HL-60/S4 (cell line): ENCODE results near the gene OR10V1.
"Not testable (repeated sequence)": the region's sequence is repeated elsewhere in the genome, so short reads cannot be mapped to it uniquely, and the experiment has no call there.

Experiments used
- in situ Hi-C: fragments of 300-500 bp; cut with MboI; formaldehyde crosslinking; loops from 2 replicates; pipeline ENCODE4 v1.14.3; 2022; ENCODE audit warnings: low sequenced_read_pairs

The OR10V1 gene

DNA sequence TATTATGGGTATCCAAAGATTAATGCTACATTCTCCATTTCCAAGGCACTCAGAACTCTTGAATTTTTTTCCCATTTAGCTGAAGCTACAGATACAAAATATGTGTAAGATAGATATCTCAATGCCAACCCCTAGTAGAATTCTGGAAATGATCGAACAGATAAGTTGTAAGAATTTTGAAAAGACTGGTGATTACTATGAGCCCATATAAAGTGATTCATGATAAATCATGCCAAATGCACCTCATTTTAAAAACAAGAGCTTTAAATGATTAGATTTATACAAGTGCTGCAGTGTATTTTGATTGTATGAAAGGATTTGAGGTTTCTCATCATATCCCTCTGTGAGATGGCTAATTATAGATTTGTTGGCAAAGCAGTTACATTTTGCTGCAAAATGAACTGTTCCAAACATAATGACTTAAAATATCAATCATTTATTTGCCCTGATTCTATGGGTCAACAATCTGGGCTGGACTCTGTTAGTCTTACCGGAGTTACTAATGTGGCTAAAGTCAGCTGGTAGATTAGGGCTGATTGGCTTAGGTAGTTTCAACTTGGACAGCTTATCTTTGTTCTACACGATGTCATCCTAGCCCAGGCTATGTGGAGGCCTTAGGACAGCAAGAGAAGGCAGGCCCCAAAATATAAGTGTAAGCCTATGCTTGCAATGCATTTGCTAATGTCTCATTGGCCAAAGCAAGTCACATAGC lies 3.4 kb downstream of the OR10V1 start:
- in situ Hi-C loops: no loop called here

DNA sequence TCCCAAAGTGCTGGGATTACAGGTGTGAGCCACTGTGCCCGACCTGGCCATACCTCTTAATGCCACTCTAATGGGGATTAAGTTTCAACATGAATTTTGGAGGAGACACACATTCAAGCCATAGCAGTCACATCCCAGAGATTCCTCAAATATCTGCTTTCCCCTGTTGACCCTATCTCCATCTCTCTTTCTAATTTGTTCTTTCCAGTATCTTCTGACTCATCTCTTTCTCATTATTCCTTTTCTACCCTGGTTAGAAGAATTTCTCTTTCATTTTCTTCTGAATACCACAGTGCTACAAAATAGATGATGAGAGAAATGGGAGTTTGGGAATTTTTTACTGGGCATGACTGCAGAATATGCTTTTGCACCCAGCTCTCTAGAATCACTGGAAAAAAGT lies 5.1 kb downstream of the OR10V1 start:
- in situ Hi-C loops: no loop called here

DNA sequence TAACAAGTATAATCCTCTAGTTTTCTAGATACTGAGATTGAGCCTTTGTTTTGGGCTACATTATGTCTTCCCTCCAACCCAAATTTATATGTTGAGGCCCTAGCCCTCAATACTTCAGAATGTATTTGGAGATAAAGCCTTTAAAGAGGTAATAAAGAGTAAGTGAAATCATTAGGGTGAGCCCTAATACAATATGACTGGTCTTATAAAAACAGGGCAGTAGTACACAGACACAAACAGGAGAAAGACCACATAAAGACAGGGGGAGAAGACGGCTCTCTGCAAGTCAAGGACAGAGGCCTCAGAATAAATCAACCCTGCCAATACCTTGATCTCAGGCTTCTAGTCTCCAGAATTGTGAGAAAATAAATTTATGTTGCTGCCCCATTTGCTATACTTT lies 6.3 kb downstream of the OR10V1 start:
- in situ Hi-C loops: no loop called here

GRCh38 chr11:59706518-59707285 lies 6.9 kb downstream of the OR10V1 start:
- in situ Hi-C loops: no loop called here

GRCh38 chr11:59705294-59705693 lies 8.4 kb downstream of the OR10V1 start:
- in situ Hi-C loops: no loop called here

- in situ Hi-C loops: not testable (repeated sequence)
Observed at GRCh38 chr11:59703515-59703914, 10.1 kb downstream of the OR10V1 start.

GRCh38 chr11:59700157-59700556 lies 13.5 kb downstream of the OR10V1 start:
- in situ Hi-C loops: not testable (repeated sequence)

DNA sequence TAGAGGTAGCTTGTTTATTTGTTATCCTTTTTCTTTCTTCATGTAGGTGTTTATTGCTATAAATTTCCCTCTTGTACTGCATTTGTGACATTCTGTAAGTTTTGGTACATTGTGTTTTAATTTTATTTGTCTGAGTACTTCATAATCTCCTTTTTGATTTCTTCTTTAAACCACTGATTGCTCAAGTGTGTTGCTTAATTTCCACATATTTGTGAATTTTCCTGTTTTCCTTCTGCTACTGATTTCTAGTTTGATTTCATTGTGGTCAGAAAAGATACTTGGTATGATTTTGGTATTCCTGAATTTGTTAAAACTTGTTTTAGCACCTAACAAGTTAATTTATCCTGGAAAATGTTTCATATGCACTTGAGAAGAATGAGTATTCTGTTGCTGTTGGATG lies 15.1 kb downstream of the OR10V1 start:
- in situ Hi-C loops: no loop called here

GRCh38 chr11:59692915-59693314 lies 20.7 kb downstream of the OR10V1 start:
- in situ Hi-C loops: no loop called here

DNA sequence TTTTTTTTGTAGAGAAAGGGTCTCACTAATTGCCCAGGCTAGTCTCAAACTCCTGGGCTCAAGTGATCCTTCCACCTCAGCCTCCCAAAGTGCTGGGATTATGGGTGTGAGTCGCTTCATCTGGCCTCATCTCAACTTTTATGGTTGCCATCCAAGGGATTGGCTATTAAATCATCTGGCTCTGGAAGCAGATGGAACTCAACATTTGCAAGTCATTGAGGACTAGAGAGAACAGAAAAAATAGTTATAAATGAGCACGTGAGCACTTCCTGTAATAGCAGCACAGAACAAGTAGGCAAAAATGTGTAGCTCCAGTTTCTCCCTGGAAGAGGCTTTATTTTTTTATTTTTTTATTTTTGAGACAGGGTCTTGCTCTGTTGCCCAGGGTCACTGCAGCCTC lies 22.5 kb downstream of the OR10V1 start:
- in situ Hi-C loops: no loop called here

GRCh38 chr11:59689015-59689414 lies 24.6 kb downstream of the OR10V1 start:
- in situ Hi-C loops: no loop called here

DNA sequence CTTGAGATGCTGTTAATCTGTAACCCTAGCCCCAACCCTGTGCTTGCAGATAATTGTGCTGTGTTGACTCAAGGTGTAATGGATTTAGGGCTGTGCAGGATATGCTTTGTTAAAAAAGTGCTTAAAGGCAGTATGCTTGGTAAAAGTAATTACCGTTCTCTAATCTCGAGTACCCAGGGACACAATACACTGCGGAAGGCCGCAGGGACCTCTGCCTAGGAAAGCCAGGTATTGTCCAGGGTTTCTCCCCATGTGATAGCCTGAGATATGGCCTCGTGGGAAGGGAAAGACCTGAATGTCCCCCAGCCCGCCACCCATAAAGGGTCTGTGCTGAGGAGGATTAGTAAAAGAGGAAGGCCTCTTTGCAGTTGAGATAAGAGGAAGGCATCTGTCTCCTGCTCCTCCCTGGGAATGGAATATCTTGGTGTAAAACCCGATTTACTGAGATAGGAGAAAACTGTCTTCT lies 32.4 kb downstream of the OR10V1 start:
- in situ Hi-C loops: not testable (repeated sequence)

DNA sequence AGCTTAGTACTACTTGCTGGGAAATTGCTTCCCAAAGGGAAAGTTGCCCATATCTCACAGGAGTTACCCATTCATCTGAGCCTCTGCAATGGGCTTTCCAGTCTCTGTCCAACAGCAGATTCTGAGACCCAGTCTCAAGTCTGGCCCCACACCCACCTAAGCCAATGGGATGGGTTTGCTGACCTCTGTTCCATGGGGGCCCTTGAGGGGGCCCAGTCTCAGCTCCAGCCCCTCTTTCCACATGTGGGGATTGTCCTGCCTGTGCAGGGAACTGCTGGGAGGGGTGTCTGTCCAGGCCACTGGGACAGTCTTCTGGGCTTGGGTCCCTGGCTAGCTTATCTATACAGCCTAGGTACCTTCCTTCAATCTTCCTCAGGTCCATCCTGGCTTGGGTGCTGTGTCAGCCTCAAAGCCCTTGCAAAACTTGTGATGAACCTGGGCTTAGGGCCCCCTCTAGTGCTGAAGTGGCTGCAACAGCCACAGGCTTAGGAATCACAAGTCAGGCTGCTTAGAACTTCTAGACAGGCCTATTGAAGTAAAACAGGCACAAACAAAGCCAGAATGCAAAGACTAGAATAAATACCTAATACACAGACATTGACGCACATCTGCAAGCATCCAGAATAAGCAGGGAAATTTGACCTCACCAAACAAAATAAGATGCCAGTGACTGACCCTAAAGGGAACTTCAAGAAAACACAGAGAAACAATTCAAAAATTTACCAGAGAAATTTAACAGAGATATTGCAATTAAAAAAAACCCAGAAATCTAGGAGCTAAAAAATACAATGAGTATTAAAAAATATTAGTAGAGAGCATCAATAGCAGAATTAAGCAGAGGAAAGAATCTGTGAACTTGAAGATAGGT lies 33.1 kb downstream of the OR10V1 start:
- in situ Hi-C loops: no loop called here

DNA sequence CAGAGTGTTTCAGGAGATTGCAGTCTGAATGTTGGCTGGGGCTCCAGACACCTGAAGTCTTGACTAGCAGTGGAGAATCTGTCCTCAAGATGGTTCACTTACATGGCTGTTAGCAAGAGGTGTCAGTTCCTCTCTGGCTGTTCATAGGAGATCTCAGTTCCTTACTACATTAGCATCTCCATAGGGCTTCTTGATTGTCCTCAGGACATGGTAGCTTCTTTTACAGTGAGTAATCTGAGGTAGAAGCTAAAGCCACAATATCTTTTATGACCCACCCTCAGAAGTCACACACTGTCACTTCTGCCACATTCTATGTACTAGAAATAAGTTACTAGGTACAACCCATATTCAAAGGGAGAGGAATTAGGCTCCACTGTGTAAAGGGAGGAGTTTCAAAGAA lies 34.3 kb downstream of the OR10V1 start:
- in situ Hi-C loops: no loop called here

DNA sequence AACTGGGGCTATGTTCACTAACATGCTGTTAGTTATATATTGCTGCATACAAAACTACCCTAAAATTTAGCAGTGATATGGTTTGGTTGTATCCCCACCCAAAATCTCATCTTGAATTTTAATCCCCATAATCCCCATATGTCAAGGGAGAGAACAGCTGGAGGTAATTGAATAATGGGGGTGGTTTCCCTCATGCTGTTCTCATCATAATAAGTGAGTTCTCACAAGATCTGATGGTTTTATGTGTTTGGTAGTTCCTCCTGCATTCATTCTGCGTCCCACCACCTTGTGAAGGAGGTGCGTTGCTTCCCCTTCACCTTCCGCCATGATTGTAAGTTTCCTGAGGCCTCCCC lies 34.9 kb downstream of the OR10V1 start:
- in situ Hi-C loops: no loop called here

- in situ Hi-C loops: no loop called here
Observed at GRCh38 chr11:59678118-59678812, 35.4 kb downstream of the OR10V1 start.

- in situ Hi-C loops: no loop called here
Observed at GRCh38 chr11:59676205-59676604, 37.4 kb downstream of the OR10V1 start.

DNA sequence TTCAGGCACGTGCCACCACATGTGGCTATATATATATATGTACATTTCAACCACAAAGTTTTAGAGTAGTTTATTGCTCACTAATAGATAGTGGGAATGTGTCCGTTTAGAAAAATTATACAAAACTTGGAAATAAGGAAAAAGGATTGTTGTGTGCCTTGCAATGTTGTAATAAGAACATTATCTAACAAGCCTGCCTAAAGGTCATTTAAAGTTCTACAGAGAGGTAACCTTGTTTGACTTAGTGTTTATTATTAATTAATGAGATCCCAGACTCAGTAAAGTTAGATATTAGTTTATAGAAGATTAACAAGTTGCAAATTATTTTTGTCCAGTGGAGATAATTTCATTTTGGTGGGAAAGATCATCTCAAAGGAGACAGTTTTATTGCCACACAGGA lies 39.4 kb downstream of the OR10V1 start:
- in situ Hi-C loops: no loop called here

DNA sequence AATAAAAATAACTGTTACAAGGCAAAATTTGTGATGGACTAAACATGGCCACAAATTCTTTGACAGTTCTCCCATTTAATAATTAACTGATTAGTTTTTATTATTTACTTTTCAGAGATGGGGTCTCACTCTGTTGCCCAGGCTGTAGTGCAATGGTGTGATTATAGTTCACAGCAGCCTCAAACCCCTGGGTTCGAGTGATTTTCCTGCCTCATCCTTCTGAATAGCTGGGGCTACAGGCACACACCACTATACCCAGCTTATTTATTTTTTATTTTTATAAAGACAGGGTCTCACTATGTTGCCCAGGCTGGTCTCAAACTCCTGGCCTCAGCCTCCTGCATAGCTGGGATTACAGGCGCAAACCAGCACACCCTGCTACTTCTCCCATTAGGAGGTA lies 40.4 kb downstream of the OR10V1 start:
- in situ Hi-C loops: no loop called here

GRCh38 chr11:59671471-59671870 lies 42.2 kb downstream of the OR10V1 start:
- in situ Hi-C loops: no loop called here

DNA sequence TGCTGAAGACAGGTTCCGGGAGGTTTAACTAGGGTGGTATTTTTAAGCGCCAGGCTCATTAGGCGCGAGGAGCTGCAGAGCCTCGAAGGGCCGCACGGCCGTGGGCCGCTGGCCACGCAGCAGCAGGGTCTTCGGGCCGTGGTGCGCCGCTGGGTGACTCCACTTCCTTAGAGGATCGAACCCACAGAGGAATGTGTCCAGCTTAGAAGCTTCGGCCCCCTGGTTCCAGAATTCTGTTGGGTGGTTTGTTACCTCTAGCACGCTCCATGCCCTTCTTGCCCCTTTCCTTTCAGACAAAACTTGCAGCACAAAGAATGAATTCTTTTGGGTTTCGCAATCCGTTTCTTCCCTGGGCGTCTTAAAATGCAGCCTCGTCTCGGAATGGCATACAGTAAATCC lies 44.0 kb downstream of the OR10V1 start:
- in situ Hi-C loops: no loop called here
